Lower leg skin (tissue), 4 donors: ENCODE results near the gene PDZD2. TPM values are rescaled to one million over a fixed set of nuclear protein-coding genes. Genes with fewer than 3 reads are reported as not detected.

ENCODE experiments used
- DNase-seq, 2 donors: peaks; one replicate each; pipeline ENCODE4 v3.0.0-alpha.2; 2019; ENCODE audit warnings: low spot score in 2 of 2
- H3K4me3 ChIP-seq: fragments of 200-600 bp; sonication (generic); 2 replicates; pipeline ENCODE4 v1.5.1; 2017; ENCODE audit warnings: mild to moderate bottlenecking, low read depth; ENCODE audit not compliant: poor library complexity, severe bottlenecking
- CTCF ChIP-seq, 3 donors: fragments of 450-650 bp; IDR thresholded peaks; one replicate each; pipeline ENCODE4 v1.5.1; 2016; ENCODE audit warnings: antibody characterized with exemption in 3 of 3, mild to moderate bottlenecking in 3 of 3, moderate library complexity in 2 of 3
- POLR2A ChIP-seq, 2 donors: fragments of 450-650 bp; IDR thresholded peaks; one replicate each; pipeline ENCODE4 v1.6.1; 2016 to 2017; ENCODE audit warnings: antibody characterized with exemption in 2 of 2, mild to moderate bottlenecking in 1 of 2, moderate library complexity in 1 of 2
- WGBS, 2 donors: methylation state at CpG; one replicate each; pipeline ENCODE4 v1.1.5; 2018; 5-methylcytosine and 5-hydroxymethylcytosine counted together
- intact Hi-C: fragments of 100-400 bp; cut with DNase I; formaldehyde crosslinking; loops from one replicate; pipeline ENCODE4 v1.15.0; 2023; ENCODE audit warnings: low total_unique reads
- total RNA-seq, 4 donors: library from RNA; depleted of rRNA; stranded (reverse); fragments of >200 nt; gene quantifications; one replicate each; pipeline ENCODE4 v1.1.0, GENCODE V29; 2016

PDZD2 gene
- total RNA-seq, 4 donors from 2014 or later: 102 to 150 (median 116) TPM

DNA sequence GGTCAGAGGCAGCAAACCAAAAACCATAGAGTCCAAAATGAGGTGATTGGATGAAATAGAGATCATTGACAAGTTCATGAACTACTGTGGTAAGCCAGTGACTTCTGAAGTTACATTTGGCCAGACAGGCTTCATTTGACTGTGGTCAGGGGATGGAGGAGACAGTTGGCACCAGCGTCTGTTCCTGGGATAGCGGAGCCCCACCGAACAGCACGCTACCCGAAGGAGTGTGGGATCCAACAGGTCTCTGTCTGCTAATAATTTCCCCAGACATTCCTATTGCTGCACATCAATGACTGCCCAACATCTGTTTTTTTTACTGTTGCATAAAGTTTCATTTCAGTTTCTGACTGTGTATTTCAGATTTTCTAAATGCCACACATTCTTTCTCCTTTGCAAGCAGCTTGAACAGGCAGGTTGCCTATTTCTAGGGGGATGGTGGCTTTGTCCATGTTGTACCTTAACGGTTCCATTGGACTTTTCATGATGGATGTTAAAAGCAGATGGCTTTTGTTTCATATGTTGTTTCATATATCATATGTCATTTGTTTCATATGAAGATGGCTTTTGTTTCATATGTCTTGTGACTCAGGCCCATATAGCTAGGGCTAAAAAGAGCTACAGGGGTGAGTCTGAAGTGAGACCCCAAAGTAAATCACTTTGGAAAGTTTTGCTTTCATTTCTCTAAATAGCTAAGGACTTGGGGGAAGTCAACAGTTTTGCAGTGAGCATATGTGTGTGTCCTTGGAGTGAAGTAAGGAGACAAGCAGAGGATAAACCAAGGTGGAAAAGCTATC is 354.4 kb downstream of the PDZD2 start:
- 71 to 72% methylated on average over 6 of the region's 6 CpGs for WGBS, 2 donors
- H3K4me3 ChIP-seq: no peak overlapping the region
- intact Hi-C loops: no loop called here
- no peak for DNase-seq
- TF ChIP-seq CTCF (IDR thresholded peaks at IDR 0.05): no peak
- TF ChIP-seq POLR2A (IDR thresholded peaks at IDR 0.05): no peak

GRCh38 chr5:31995006-31995405 is 356.1 kb downstream of the PDZD2 start:
- TF ChIP-seq CTCF (IDR thresholded peaks at IDR 0.05) (no peak), POLR2A (IDR thresholded peaks at IDR 0.05) (no peak)
- no peak for DNase-seq
- intact Hi-C loops: no loop called here
- 95% methylated on average over 4 of the region's 4 CpGs for WGBS, 2 donors
- no peak overlapping the region for H3K4me3 ChIP-seq

- TF ChIP-seq POLR2A (IDR thresholded peaks at IDR 0.05): no peak
- TF ChIP-seq CTCF (IDR thresholded peaks at IDR 0.05): no peak
- intact Hi-C loops: no loop called here
- 83 to 86% methylated on average over 7 of the region's 7 CpGs for WGBS, 2 donors
- H3K4me3 ChIP-seq: no peak overlapping the region
- no peak for DNase-seq
Measured at GRCh38 chr5:31995714-31996113, 356.8 kb downstream of the PDZD2 start.

DNA sequence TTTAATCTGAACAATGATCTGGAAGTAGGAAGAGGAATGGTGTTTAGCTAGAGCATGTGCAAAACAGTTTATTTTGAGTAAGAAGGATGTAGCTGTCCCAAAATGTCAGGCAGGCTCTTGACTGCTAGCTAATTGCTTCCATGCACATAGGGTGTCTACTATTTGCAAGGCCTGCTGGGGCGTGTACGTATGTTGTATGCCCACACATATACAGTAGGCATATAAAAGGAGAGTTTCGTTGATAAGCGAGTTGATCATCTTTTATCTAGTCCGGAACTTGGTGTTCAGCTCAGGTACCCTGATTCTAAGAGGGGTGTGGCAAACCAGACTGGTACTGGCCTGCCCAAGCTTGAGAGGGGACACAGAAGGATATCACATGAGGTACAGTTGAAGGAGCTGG is 358.0 kb downstream of the PDZD2 start:
- intact Hi-C loops: no loop called here
- 88 to 89% methylated on average over 5 of the region's 5 CpGs for WGBS, 2 donors
- no peak overlapping the region for H3K4me3 ChIP-seq
- DNase-seq: no peak
- TF ChIP-seq POLR2A (IDR thresholded peaks at IDR 0.05): no peak
- TF ChIP-seq CTCF (IDR thresholded peaks at IDR 0.05): no peak

- no peak overlapping the region for H3K4me3 ChIP-seq
- TF ChIP-seq POLR2A (IDR thresholded peaks at IDR 0.05): no peak
- no peak for TF ChIP-seq CTCF (IDR thresholded peaks at IDR 0.05)
- intact Hi-C loops: no loop called here
- WGBS, 2 donors: 79 to 88% methylated on average over 5 of the region's 5 CpGs
- no peak for DNase-seq
Measured at GRCh38 chr5:31999470-31999869, 360.5 kb downstream of the PDZD2 start.

DNA sequence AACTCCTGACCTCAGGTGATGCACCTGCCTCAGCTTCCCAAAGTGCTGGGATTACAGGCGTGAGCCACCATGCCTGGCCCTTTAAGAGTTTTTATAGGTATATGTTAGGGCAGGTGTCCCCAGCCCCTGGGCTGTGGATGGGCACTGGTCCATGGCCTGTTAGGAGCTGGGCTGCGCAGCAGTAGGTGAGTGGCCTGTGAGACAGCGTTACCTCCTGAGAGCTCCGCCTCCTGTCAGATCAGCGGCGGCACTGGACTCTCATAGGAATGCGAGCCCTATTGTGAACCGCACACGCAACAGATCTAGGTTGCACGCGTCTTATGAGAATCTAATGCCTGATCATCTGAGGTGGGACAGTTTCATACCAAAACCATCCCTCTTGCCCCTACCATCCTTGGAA is 361.8 kb downstream of the PDZD2 start:
- H3K4me3 ChIP-seq: no peak overlapping the region
- TF ChIP-seq POLR2A (IDR thresholded peaks at IDR 0.05): no peak
- TF ChIP-seq CTCF (IDR thresholded peaks at IDR 0.05): no peak
- intact Hi-C loops: no loop called here
- DNase-seq: no peak
- WGBS, 2 donors: 96 to 99% methylated on average over 11 of the region's 11 CpGs
